ENCODE data around the gene CLP1.
"Not testable (repeated sequence)": the region's sequence is repeated elsewhere in the genome, so short reads cannot be mapped to it uniquely, and the experiment has no call there.

The CLP1 gene

GRCh38 chr11:57641011-57641807 lies 16.4 kb upstream of the CLP1 start:
- peak in 1 of 2 experiments; percentile 64 for DNase-seq

DNA sequence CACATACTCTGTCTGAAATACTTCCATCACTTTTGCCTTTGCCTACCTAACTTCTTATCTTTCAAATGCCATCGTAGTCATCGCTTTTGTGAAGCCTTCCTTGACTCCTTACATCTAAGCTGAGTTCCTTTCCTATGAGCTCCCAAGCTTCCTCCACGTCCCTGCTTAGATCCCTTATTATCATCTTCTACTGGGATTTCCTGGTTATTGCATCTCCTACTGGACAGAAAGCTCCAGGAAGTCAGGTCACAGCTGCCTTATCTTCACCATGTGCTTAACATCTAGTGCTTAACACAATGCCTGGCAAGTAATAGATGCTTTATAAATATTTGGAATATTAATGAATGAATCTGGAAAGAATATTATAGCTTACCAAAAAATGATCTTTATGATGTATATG lies 13.8 kb upstream of the CLP1 start:
- peak in 1 of 2 experiments; percentile 20 for DNase-seq

DNA sequence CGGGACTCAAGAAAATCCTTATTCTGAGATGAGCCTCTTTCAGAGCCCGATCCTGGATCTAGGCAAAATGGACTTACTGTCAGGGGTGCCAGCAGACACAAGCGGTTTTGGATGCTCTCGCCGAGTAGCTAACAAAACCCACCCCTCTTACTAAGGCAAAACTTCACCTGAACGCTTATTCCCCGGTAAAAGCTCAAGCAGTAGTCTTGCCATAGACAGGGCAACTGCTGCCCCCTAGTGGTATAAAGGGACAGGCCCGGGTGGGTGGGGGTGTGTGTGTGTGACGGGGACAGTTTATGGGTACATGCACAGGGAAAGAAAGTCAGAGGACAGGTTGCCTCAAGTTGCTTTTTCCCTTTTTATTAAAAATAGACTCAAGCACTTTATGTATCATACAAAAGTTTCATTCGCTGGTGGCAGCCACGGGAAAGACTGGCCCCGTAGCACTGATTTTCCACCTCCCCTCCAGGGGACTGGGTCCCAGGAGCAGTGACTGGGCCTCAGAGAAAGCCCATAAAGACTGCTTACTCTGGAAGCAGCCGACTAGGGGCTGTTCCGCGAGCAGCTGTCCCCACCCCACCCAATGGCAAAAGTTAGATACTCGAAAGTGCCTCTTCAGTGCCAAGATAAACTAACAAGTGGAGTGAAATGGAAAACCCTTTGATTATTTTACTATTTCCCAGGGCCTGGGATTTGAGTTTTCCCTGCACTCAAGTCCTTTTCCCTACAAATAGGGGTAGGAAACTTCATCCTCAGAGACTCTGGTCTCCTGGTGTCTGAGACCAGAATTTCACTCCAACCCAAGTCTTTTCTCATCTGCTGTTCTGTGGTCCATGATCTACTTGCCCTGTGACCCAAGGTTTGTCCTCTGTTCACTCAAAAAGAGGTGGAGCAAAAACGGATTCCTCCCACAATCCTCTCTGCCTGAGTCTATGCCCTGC lies 12.5 kb upstream of the CLP1 start:
- DNase-seq: peak; percentile 56 to 65

GRCh38 chr11:57645689-57646085 lies 11.9 kb upstream of the CLP1 start:
- DNase-seq: no peak

- DNase-seq: no peak
Observed at GRCh38 chr11:57646194-57646798, 11.3 kb upstream of the CLP1 start.

GRCh38 chr11:57646799-57647303 lies 10.7 kb upstream of the CLP1 start:
- DNase-seq: peak in 1 of 2 experiments; percentile 36

GRCh38 chr11:57647372-57647771 lies 10.2 kb upstream of the CLP1 start:
- DNase-seq: no peak

GRCh38 chr11:57647960-57648800 lies 9.4 kb upstream of the CLP1 start:
- peak in 1 of 2 experiments; percentile 12 for DNase-seq

DNA sequence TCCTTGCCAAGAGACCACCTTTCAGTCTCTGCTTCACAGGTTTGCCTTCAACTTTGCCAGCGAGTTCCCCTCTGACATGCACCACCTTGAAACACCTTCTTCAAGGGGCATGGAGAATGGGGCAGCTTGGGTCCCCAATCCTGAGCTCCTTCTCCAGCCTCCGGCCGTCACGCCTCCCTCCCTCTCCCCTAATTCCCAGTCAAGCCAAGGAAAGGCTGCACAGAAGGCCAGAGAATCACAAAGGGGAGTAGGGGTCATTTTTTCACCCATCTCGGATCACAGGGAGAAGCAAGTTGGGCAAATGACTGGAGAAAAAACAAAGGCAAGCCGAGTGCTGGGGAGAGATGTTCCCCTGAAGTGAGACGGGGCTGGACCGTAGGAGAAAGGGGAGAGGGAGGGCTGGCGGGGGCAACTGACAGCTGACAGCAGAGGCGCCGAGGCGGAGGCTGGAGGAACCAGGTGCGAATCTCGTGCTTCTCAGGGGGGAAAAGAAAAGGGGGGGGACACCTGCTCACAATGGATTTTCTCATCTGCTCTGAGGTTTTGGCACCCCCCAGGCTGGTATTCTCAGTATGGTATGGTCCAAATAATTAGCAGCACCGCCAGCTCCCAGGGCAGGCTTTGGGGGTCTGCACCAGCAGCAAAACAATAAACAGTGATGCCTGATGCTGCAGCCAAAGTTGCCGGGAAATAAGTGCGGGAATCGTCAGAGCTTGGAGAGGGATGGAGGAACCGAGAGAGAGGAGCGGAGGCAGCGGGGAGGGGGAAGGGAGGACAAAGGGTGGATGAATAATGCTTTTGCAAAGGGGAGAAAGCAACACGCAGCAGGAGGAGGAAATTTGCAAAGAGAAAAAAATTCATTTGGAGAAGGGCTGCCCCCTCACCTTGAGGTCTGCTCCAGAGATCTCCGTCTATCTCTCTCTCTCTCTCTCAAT lies 8.5 kb upstream of the CLP1 start:
- peak in 1 of 2 experiments; percentile 42 for DNase-seq

DNA sequence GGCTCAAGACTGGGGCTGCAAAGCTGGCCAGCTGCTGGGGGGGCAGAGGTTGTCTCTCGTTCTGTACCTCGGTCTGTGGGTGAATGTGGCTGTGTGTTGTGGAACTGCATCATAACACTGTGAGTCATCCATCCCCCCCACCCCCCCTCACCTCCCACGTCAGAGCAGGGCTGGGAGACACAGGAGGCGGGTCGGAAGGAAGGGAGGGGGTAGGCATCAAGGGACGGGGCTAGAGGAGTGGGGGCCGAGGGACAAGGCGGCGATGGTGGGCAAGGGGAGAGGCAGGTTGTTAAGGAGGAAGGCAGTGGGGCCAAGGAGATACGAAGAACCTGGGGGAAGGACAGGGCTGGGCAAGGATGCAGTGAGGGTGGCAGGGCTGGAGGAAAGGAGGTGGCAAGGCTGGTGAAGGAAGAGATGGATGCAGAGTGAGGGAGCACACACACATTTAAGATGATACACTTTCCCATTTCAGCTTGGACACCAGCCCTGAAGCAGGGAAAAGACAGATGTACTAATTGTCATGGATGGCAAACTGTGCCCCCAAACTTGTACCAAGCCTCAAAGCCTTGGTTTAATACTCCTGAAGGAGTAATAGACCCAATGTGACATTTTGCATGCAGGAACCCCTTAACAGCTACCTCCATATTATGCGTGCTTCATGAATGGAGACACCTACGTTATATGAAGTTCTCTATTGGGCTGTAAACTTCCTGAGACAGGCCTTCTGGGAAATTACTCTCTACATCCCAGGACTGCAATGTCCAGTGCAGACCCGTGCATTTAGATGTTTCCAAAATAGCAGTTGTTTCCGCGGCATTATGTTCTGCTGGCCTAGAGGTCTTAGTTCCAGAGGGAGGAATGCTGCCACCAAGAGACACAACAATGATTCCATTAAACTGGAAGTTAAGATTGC lies 7.5 kb upstream of the CLP1 start, which contains the start of gene YPEL4:
Gene YPEL4 (minus strand): TSS at position 87 of the 913 bp plus-strand sequence. CDS start 2,805 bp downstream, outside the sequence.
- DNase-seq: peak in 1 of 2 experiments; percentile 63

DNA sequence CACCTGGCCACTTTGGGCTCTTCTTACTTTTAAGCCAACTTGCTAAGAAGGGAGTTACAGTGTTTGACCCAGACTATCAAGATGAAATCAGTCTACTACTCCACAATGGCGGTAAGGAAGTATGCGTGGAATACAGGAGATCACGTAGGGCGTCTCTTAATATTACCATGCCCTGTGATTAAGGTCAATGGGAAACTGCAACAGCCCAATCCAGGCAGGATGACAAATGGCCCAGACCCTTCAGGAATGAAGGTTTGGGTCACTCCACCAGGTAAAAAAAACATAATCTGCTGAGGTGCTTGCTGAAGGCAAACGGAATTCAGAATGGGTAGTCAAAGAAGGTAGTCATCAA lies 6.8 kb upstream of the CLP1 start:
- DNase-seq: no peak

- no peak for DNase-seq
Observed at GRCh38 chr11:57651408-57651807, 6.2 kb upstream of the CLP1 start.

- not testable (repeated sequence) for DNase-seq
Observed at GRCh38 chr11:57652230-57652629, 5.3 kb upstream of the CLP1 start.

DNA sequence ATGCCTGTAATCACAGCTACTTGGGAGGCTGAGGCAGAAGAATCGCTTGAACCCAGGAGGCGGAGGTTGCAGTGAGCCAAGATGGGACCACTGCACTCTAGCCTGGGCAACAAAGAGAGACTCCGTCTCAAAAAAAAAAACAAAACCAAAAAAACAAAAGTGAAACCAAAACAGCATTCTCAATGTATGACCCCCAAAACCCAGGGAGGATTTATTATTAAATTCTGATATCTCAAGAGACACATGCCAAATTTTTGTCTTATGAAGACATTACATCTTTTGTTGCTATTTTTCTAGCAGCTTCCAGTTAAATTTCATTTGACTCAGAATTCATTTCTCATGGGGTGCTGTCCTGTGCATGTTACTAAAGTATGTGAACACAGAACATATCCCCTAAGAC lies 4.9 kb upstream of the CLP1 start:
- DNase-seq: no peak

DNA sequence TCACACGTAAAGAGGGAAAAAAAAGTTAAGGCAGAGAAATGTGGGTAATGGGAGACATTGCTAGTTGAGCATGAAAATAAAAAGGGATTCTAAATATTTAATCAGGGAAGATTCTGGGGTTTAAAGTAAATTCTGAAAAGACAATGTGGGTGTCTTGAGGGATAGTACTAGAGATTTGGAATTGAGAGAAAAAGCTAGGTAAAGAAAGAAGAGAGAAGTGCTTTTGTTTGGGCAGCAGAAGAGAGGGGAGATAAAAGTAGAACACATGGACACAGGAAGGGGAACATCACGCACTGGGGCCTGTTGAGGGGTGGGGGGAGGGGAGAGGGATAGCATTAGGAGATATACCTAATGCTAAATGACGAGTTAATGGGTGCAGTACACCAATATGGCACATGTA lies 4.4 kb upstream of the CLP1 start:
- no peak for DNase-seq

DNA sequence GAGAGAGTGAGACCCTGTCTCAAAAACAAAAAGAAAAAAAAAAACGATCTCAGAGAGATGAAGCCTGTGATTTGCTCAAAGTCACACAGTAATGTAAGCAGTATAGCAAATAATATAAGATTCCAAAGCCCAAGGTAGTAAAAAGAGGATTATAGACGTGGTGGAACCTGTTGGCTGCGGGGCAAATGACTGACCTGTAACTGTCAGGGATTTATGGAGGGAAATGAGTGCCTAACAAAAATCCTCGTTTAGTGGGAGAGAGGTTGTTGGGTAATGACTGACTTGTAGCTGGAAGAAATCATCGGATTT lies 723 bp upstream of the CLP1 start:
- no peak for DNase-seq

DNA sequence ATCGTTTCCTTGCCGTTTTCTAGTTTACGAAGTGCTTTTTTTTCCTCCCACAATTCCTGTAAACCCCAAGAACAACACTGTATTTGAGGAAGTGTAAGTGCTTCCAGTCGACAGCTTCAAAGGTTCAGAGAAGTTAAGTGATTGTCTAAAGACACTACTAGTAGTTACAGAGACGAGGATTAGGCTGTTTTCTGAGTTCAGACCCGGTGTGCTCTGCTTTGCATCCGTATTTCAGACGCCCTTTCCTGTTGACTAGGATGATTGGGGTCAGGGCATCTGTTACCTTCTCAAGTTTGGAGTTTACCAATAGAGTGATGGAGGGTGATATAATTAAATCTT lies 430 bp downstream of the CLP1 start:
- no peak for DNase-seq

GRCh38 chr11:57659669-57660068 lies 2.1 kb downstream of the CLP1 start:
- no peak for DNase-seq

DNA sequence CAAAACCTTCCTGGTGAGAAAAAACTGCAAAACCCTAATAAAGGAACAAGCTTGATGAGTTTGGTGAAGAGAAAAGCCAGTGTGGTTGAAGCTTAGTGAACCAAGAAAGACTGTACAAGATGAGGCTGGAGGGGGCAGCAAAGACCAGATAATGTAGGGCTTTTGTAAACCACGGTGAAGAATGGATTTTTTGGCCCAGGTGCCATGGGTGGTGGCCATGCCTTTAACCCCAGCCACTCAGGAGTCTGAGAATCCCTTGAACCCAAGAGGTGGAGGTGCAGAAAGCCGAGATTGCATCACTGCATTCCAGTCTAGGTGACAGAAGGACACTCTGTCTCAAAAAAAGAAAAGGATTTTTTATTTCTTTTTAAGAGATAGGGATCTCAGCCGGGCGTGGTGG lies 5.3 kb downstream of the CLP1 start:
- peak in 1 of 2 experiments; percentile 30 for DNase-seq

GRCh38 chr11:57663975-57664374 lies 6.4 kb downstream of the CLP1 start:
- DNase-seq: no peak
